Sigmoid colon (tissue), 7 donors: ENCODE data around the gene NDUFB2. TPM values are rescaled to one million over a fixed set of nuclear protein-coding genes. Genes with fewer than 3 reads are reported as not detected.

ENCODE experiments used
- DNase-seq: peaks from one replicate; pipeline ENCODE4 v3.0.0-alpha.2; 2019
- H3K27ac ChIP-seq, 4 donors: fragments of 200-600 bp; sonication (generic); one replicate each; pipeline ENCODE4 v1.5.1; 2016 to 2019; ENCODE audit warnings: mild to moderate bottlenecking in 1 of 4
- H3K27me3 ChIP-seq, 3 donors: fragments of 200-600 bp; sonication (generic); one replicate each; pipeline ENCODE4 v1.5.1; 2019; ENCODE audit warnings: mild to moderate bottlenecking in 1 of 3
- H3K36me3 ChIP-seq, 4 donors: fragments of 200-600 bp; sonication (generic); one replicate each; pipeline ENCODE4 v1.5.1; 2016 to 2019
- H3K4me1 ChIP-seq, 4 donors: fragments of 200-600 bp; sonication (generic); one replicate each; pipeline ENCODE4 v1.5.1; 2017 to 2019
- H3K4me3 ChIP-seq, 4 donors: fragments of 200-600 bp; sonication (generic); one replicate each; pipeline ENCODE4 v1.5.1; 2017 to 2019; ENCODE audit warnings: mild to moderate bottlenecking in 2 of 4, moderate library complexity in 1 of 4
- H3K9me3 ChIP-seq, 4 donors: fragments of 200-600 bp in 3 of 4; sonication (generic) in 3 of 4; one replicate each; pipeline versions ENCODE4 v1.5.1 to v1.6.1; 2013 to 2019
- CTCF ChIP-seq, 4 experiments: fragments of 450-650 bp in 3 of 4; fragments of 200-600 bp in 1 of 4; IDR thresholded peaks; one replicate each; pipeline ENCODE4 v1.5.1; 2016 to 2019; ENCODE audit warnings: antibody characterized with exemption in 4 of 4, mild to moderate bottlenecking in 3 of 4, moderate library complexity in 2 of 4
- EP300 ChIP-seq, 4 donors: sonication (generic); formaldehyde crosslinking; IDR thresholded peaks; one replicate each; pipeline ENCODE4 v1.6.1; 2017; ENCODE audit warnings: antibody characterized with exemption in 4 of 4
- POLR2A ChIP-seq, 2 donors: fragments of 450-650 bp; IDR thresholded peaks; one replicate each; pipeline ENCODE4 v1.6.1; 2016; ENCODE audit warnings: antibody characterized with exemption in 2 of 2, mild to moderate bottlenecking in 2 of 2, moderate library complexity in 2 of 2
- POLR2AphosphoS5 ChIP-seq, 4 donors: sonication (generic); formaldehyde crosslinking; IDR thresholded peaks; one replicate each; pipeline ENCODE4 v1.6.1; 2017; ENCODE audit warnings: antibody characterized with exemption in 4 of 4
- WGBS, 2 donors: extraction: QIAGEN DNeasy Blood & Tissue Kit; methylation state at CpG; one replicate each; pipeline ENCODE4 v1.1.7; 2013; 5-methylcytosine and 5-hydroxymethylcytosine counted together
- intact Hi-C: fragments of 100-400 bp; cut with DNase I; formaldehyde crosslinking; loops from one replicate; pipeline ENCODE4 v1.15.1; 2023
- polyA plus RNA-seq, 3 donors: library from polyadenylated mRNA; stranded (reverse); fragments of 200-250 nt; gene quantifications; one replicate each; pipeline ENCODE4 v1.2.3, GENCODE V29; 2013
- total RNA-seq, 4 donors: library from RNA; depleted of rRNA; stranded (reverse); fragments of >200 nt; gene quantifications; one replicate each; pipeline ENCODE4 v1.1.0, GENCODE V29; 2016
- donor health status: healthy with polysubstance abuse.
- donor health status: Bipolar disorder and iron deficiency.
- donor health status: healthy.

NDUFB2 gene
- total and polyA plus RNA-seq, 7 donors: 170 to 979 (median 377) TPM

- Histone ChIP-seq H3K27me3 (no peaks in the 10 kb centered on the region), H3K9me3 (no peaks in the 10 kb centered on the region), H3K4me1 (peaks cover 0 to 28% (median 22%) of the 10 kb centered on the region in 4 donors), H3K4me3 (no peak overlapping the region), H3K36me3 (peaks cover 0 to 37% (median 5%) of the 10 kb centered on the region in 4 donors), H3K27ac (no peak overlapping the region)
- no peak for TF ChIP-seq EP300 (IDR thresholded peaks at IDR 0.05)
- no peak for TF ChIP-seq POLR2A (IDR thresholded peaks at IDR 0.05)
- no peak for TF ChIP-seq POLR2AphosphoS5 (IDR thresholded peaks at IDR 0.05)
- TF ChIP-seq CTCF (IDR thresholded peaks at IDR 0.05): no peak
- WGBS, 2 donors: 90 to 93% methylated on average over 6 of the region's 6 CpGs
- intact Hi-C loops: no loop called here
- no peak for DNase-seq
These were observed 1.9 kb upstream of the NDUFB2 start for GRCh38 chr7:140694592-140694991.

- peak; percentile 60 for DNase-seq
- no peaks in the 10 kb centered on the region for H3K27me3 ChIP-seq
- H3K4me1 ChIP-seq: peaks cover 0 to 28% (median 22%) of the 10 kb centered on the region in 4 donors
- TF ChIP-seq CTCF (IDR thresholded peaks at IDR 0.05) (no peak), EP300 (IDR thresholded peaks at IDR 0.05) (no peak), POLR2A (IDR thresholded peaks at IDR 0.05) (no peak), POLR2AphosphoS5 (IDR thresholded peaks at IDR 0.05) (no peak)
- intact Hi-C loops: loop anchor here (5.0 kb wide), 1 partner anchor 227 kb away; the partner anchor contains the start of gene BRAF
- no peak overlapping the region for H3K4me3 ChIP-seq
- no peaks in the 10 kb centered on the region for H3K9me3 ChIP-seq
- peaks cover 0 to 31% (median 3%) of the 10 kb centered on the region in 4 donors for H3K36me3 ChIP-seq
- H3K27ac ChIP-seq: peak overlapping the region; percentile 94 to 98 (median 95)
- 92 to 95% methylated on average over 11 of the region's 11 CpGs for WGBS, 2 donors
These were observed 1.1 kb upstream of the NDUFB2 start for GRCh38 chr7:140695381-140695780.

- H3K9me3 ChIP-seq: no peaks in the 10 kb centered on the region
- H3K4me3 ChIP-seq: peak overlapping the region; percentile 71 to 93 (median 87)
- peak; percentile 98 for DNase-seq
- 20 to 29% methylated on average over 23 of the region's 23 CpGs for WGBS, 2 donors
- peak overlapping the region; percentile 94 to 98 (median 95) for H3K27ac ChIP-seq
- H3K27me3 ChIP-seq: no peaks in the 10 kb centered on the region
- H3K36me3 ChIP-seq: peaks cover 0 to 23% (median 3%) of the 10 kb centered on the region in 4 donors
- TF ChIP-seq POLR2A (IDR thresholded peaks at IDR 0.05) (no peak), EP300 (IDR thresholded peaks at IDR 0.05) (no peak)
- peaks cover 0 to 28% (median 22%) of the 10 kb centered on the region in 4 donors for H3K4me1 ChIP-seq
- intact Hi-C loops: loop anchor here (2.0 to 5.0 kb wide), 2 partner anchors 226 to 319 kb away; partner anchors contain the start of genes BRAF and MRPS33
These were observed 356 bp upstream of the NDUFB2 start for GRCh38 chr7:140696024-140696679.

GRCh38 chr7:140697447-140698143 lies 1.1 kb downstream of the NDUFB2 start:
- WGBS, 2 donors: 23 to 29% methylated on average over 24 of the region's 24 CpGs
- DNase-seq: no peak
- peaks cover 0 to 30% (median 22%) of the 10 kb centered on the region in 4 donors for H3K4me1 ChIP-seq
- H3K9me3 ChIP-seq: no peaks in the 10 kb centered on the region
- intact Hi-C loops: loop anchor here (1.0 to 5.0 kb wide), 3 partner anchors 23 to 317 kb away; partner anchors contain the start of genes BRAF and MRPS33
- peak overlapping the region; percentile 71 to 93 (median 87) for H3K4me3 ChIP-seq
- peak overlapping the region; percentile 94 to 98 (median 95) for H3K27ac ChIP-seq
- TF ChIP-seq POLR2A (IDR thresholded peaks at IDR 0.05) (no peak), CTCF (IDR thresholded peaks at IDR 0.05) (no peak), EP300 (IDR thresholded peaks at IDR 0.05) (no peak), POLR2AphosphoS5 (IDR thresholded peaks at IDR 0.05) (no peak)
- H3K36me3 ChIP-seq: peaks cover 0 to 10% (median 0%) of the 10 kb centered on the region in 4 donors
- H3K27me3 ChIP-seq: no peaks in the 10 kb centered on the region

GRCh38 chr7:140698477-140698876 lies 2.0 kb downstream of the NDUFB2 start:
- H3K9me3 ChIP-seq: peaks cover 0 to under 1% (median 0%) of the 10 kb centered on the region in 4 donors
- peaks cover 0 to 34% (median 22%) of the 10 kb centered on the region in 4 donors for H3K4me1 ChIP-seq
- TF ChIP-seq POLR2A (IDR thresholded peaks at IDR 0.05) (no peak), POLR2AphosphoS5 (IDR thresholded peaks at IDR 0.05) (no peak), CTCF (IDR thresholded peaks at IDR 0.05) (no peak), EP300 (IDR thresholded peaks at IDR 0.05) (no peak)
- intact Hi-C loops: loop anchor here (5.0 kb wide), 1 partner anchor 224 kb away; the partner anchor contains the start of gene BRAF
- peak overlapping the region in 1 of 4 donors; percentile 85 for H3K4me3 ChIP-seq
- no peak overlapping the region for H3K27ac ChIP-seq
- DNase-seq: no peak
- no peaks in the 10 kb centered on the region for H3K27me3 ChIP-seq
- peaks cover 0 to 16% (median 0%) of the 10 kb centered on the region in 4 donors for H3K36me3 ChIP-seq
- 85 to 91% methylated on average over 8 of the region's 8 CpGs for WGBS, 2 donors
